WTC11 (cell line): Measurements from ENCODE around the gene NPAS2.

Experiments used
- CBFB ChIP-seq: sonication (generic); formaldehyde crosslinking; IDR thresholded peaks from 2 replicates; pipeline ENCODE4 v1.8.1; 2022; ENCODE audit warnings: mild to moderate bottlenecking, low read depth, missing genetic modification reagents
- NFATC4 ChIP-seq: fragments of 250-450 bp; sonication (Bioruptor Pico); IDR thresholded peaks from 2 replicates; pipeline ENCODE4 v1.9.0; 2021; ENCODE audit warnings: mild to moderate bottlenecking
- SP1 ChIP-seq: sonication (generic); formaldehyde crosslinking; conservative IDR thresholded peaks from 2 replicates; pipeline ENCODE4 v1.8.1; 2022; ENCODE audit warnings: missing genetic modification reagents
- TF ChIP-seq, protein P1 (sequence below): fragments of 200-600 bp; IDR thresholded peaks from 2 replicates; pipeline ENCODE4 v1.8.0; 2022; ENCODE audit warnings: antibody characterized with exemption
- TF ChIP-seq, protein P2 (sequence below): sonication (generic); formaldehyde crosslinking; IDR thresholded peaks from 2 replicates; pipeline ENCODE4 v1.8.1; 2023; ENCODE audit warnings: mild to moderate bottlenecking, missing genetic modification reagents

DNA sequence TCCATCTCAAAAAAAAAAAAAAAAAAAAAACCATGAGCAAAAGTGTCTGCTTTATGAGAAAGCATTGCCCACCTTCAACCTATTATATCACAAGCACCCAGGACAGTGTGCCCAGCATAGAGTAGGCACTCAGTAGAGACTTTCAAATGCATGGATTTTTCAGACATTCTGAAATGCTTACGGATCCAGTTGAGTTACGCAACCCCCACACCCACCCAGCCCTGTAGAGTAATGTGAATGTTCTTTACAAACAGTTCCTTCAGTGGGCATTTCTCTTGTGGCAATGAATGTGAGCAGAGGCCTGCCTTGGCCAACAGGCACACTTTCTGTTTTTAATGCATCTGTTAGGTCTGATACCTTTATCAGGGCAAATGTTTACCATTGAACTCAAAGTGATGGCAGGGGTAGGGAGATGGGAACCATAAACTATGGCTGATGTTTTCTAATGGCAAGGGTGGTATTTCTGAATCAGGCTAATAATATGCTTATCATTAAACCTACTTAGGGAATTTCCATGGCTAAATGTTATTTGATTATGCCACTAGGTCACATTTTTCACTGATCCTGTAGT, 117.1 kb downstream of the NPAS2 start:
- TF ChIP-seq, protein P1, sequence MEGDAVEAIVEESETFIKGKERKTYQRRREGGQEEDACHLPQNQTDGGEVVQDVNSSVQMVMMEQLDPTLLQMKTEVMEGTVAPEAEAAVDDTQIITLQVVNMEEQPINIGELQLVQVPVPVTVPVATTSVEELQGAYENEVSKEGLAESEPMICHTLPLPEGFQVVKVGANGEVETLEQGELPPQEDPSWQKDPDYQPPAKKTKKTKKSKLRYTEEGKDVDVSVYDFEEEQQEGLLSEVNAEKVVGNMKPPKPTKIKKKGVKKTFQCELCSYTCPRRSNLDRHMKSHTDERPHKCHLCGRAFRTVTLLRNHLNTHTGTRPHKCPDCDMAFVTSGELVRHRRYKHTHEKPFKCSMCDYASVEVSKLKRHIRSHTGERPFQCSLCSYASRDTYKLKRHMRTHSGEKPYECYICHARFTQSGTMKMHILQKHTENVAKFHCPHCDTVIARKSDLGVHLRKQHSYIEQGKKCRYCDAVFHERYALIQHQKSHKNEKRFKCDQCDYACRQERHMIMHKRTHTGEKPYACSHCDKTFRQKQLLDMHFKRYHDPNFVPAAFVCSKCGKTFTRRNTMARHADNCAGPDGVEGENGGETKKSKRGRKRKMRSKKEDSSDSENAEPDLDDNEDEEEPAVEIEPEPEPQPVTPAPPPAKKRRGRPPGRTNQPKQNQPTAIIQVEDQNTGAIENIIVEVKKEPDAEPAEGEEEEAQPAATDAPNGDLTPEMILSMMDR: no peak
- no peak for TF ChIP-seq NFATC4 (CRISPR knock-in tag)
- TF ChIP-seq, protein P2, sequence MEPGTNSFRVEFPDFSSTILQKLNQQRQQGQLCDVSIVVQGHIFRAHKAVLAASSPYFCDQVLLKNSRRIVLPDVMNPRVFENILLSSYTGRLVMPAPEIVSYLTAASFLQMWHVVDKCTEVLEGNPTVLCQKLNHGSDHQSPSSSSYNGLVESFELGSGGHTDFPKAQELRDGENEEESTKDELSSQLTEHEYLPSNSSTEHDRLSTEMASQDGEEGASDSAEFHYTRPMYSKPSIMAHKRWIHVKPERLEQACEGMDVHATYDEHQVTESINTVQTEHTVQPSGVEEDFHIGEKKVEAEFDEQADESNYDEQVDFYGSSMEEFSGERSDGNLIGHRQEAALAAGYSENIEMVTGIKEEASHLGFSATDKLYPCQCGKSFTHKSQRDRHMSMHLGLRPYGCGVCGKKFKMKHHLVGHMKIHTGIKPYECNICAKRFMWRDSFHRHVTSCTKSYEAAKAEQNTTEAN (CRISPR knock-in tag): no peak
- no peak for TF ChIP-seq SP1 (CRISPR knock-in tag)
- no peak for TF ChIP-seq CBFB (CRISPR knock-in tag)
